Putamen (tissue), 1 donor: ENCODE measurements around the gene NAV1.
"Not testable (repeated sequence)": the region's sequence is repeated elsewhere in the genome, so short reads cannot be mapped to it uniquely, and the experiment has no call there.

Source experiments
- DNase-seq: peaks from one replicate; pipeline ENCODE4 v3.0.0-alpha.2; 2016; ENCODE audit warnings: low spot score

NAV1 gene, protein sequence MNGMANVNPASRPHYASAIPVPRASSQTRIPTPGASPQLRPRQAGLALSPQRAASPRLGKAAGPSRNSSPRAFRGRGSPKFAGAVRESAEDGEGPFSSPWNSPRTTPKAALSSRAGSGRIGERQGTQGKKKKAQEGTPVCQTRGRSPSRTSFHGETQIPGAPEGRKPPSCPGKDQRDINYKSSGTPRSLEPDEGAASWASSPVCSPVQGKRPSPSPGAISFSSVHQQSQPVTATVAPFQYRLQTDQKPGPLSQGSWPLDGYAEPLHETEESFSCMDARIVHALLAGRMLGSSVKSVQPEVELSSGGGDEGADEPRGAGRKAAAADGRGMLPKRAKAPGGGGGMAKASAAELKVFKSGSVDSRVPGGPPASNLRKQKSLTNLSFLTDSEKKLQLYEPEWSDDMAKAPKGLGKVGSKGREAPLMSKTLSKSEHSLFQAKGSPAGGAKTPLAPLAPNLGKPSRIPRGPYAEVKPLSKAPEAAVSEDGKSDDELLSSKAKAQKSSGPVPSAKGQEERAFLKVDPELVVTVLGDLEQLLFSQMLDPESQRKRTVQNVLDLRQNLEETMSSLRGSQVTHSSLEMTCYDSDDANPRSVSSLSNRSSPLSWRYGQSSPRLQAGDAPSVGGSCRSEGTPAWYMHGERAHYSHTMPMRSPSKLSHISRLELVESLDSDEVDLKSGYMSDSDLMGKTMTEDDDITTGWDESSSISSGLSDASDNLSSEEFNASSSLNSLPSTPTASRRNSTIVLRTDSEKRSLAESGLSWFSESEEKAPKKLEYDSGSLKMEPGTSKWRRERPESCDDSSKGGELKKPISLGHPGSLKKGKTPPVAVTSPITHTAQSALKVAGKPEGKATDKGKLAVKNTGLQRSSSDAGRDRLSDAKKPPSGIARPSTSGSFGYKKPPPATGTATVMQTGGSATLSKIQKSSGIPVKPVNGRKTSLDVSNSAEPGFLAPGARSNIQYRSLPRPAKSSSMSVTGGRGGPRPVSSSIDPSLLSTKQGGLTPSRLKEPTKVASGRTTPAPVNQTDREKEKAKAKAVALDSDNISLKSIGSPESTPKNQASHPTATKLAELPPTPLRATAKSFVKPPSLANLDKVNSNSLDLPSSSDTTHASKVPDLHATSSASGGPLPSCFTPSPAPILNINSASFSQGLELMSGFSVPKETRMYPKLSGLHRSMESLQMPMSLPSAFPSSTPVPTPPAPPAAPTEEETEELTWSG (N-terminal part only)

DNA sequence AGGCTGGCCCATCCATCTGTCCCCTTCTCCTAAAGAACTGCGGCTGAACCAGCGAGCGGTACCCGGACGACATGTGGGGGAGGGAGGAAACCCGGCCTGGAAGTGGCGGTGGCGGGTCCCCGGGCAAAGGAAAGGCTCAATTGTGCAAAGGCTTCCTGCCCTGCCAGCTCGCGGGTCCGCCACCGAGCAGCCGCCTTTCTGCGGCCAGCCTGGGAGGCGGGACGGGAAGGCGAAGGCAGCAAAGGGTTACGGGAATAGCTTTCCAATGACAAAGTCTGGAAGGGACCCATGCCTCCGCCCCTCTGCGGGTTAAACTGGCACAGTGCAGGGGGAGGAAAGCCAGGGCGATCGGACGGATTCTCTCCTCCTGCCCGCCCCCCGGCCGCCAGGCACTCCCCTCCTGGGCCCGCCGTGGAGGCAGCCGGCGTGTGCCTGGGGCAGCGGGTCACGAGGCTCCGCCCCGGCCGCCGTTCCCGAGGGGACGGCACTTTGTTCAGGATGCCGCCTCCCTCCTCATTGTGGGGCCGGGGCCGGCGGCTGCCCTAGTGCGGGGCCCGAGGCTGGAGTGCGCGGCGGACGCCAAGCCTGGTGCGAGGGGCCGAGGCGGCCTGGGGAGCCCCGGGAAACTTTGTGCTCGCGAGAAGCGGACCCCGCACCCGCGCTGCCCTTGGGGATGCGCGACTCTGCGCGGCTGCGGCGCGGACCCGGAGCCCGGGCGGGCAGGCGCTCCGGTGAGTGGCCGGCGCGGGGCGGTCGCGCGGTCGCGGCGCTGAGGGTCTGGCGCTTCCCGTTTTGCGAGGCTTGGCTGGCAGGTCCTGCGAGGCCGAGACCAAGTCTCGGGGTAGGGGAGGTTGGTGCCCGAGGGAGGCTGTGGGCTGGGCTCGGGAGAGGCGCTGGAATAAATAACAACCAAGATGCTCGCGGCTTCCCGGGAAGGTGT, at the start of gene NAV1:
Gene NAV1 (plus strand): TSS at position 516 of the 940 bp plus-strand sequence. CDS start 83,758 bp downstream, outside the sequence.
- DNase-seq: peak; percentile 83

DNA sequence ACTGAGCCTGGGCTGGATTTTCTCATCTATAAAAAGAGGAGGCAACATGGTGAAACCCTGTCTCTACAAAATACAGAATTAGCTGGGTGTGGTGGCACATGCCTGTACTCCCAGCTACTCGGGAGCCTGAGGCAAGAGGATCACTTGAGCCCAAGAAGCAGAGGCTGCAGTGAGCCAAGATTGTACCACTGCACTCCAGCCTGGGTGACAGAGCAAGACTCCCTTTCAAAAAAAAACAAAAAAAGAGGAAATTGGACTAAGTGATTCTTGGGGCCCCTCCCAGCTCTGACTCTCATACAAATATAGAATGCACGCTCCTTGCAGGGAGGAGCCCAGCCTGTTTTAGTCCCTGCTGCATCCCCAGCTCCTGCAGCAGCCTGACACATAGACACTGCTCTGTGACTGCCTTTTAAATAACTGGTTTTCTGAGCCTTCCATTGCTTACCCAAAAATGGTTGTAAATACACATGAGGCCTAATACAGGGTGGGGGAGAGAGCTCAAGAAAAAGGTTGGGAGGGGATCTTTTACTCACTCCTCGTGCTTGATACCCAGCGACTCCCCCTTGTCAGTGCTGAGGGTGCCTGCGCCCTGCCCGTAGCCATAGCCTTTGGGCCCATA, 49.2 kb upstream of the NAV1 start:
- no peak for DNase-seq

DNA sequence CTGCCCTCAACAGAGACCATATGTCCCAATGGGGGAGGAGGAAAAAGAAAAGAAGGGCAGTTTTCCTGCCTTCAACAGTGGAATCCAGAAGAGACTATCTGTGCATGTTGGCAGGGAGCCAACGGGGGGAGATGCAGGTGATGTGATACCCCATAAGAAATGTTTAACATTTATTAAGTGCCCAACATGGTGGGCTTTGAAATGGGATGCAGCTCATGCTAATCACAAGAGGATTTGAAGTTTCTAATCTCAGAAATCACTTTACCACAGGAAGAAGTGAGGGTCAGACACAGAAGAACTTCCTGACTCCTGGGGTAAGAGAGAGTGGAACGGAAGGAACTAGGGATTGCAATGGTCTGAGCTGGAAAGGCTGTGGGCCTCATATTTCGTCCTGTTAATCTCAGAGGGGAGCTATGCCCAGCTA, 48.2 kb upstream of the NAV1 start:
- DNase-seq: no peak

DNA sequence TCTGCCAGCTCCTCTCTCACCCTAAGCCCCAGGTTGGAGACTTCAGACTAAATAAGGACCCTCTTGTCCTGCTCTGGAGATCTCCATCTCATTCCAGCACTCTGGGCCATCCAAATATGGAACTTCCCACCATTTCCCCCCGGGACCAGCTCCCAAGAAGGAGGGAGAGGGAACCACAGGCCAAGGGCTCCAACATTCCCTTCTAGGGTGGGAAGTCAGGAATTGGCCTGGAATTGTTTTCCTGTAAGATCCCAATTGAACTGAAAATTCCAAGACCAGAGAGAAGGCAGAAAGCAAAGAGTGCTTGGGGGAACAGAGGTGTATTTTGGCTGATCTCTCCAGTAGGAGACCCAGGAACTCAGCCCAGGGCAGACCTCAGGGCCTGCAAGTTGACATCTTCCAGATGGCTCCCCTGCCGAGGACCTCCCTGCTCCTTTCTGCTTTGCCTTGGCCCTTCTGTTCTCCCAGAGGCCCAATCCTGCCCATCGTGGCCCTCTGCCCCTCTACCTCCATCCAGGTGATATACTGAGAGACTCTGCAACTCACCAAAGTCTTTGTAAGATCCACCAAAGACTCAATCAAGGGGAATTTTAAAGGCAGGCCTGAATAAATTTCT, 46.9 kb upstream of the NAV1 start:
- no peak for DNase-seq

DNA sequence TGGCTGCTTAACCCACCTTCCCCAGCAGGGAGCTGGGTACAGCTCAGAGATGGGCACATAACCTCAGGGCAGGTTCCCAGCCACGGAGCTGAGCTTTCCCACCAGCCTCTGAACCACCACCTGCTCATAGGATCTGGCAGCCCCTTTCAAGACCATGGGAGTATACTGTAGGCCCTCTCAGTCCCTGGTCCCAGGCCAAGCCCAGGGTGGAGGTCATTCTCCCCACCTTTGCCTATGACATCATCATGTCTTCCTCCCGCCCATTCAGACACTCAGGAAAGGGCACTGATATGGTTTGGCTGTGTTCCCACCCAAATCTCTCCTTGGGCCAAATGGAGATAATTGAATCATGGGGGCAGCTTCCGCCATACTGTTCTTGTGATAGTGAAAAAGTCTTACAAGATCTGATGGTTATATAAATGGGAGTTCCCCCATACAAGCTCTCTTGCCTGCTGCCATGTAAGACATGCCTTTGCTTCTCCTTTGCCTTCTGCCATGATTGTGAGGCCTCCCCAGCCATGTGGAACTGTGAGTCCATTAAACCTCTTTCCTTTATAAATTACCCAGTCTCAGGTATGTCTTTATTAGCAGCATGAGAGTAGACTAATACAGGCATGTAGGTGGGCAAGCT, 45.8 kb upstream of the NAV1 start:
- not testable (repeated sequence) for DNase-seq

DNA sequence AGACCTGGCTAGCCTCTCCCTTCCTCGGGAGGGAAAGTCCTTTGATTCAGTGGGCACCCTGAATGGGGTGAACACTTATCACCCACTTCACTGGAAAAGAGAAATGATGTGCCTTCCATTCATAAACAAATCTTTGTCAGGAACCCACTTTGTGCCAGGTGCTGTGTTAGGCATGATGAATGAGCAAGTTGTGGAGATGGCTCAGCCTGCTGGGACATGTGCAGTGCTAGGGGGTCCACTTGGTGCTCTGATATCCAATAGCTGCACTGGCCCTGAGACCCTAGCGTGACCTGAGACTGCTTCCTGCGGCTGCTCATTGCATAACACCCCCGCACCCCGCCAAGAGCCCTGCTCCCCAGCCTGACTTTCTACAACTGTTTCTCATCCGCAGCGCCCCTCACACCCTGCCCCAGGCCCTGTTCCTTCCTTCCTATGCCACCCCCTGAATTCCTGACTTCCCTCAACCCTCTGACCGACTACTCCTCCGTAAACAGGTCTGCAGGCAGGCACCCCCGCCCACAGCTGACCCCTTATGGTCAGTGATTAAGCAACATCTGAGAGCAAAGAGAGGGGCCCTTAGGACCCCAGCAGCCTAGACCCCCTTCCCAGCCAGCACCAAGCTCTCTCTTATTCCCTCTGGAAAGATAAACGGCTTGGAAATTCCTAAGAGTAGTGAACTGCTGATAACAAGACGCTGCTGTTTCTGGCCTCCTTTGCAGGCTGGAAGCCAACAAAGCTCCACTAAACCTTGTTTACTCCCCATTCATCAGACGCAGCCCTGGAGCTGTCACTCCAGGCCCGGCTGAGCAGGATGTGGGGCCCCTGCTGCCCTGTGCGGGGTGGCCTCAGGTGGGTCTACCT, 44.9 kb upstream of the NAV1 start:
- no peak for DNase-seq

DNA sequence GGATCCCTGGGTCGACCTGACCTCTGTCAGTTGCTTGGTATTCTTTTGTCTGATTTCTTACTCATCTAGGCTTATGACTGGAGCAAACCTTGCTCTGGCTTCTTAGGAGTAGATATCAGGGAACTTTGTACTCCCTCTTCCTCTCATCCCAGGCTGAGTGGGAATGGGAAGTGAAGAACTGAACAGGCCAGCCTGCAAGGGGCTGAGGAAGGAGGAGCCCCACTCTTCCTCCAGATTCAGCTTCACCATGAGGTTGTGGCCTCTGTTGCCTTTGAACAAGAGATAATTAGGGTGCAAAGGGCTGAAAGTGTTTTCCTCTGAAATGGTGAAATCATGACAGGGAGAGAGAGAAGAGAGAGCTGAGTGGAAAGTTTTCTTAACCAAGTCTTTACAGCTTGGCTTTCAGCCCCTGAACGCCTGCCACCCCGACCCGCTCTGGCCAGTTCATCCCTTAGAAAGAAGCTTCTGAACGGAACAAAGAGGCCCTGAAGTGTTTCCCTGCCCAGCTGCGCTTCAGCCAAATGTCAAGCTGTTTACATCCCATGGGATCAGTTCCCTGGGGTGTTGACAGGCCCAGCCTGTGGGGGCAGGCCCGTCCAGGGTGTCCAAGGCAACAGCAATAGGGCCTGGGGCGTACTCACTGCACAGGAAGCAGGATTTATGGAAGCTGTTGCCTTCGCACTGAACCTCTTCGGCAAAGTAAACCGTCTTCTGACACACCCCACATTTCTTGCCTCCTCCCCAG, 43.2 kb upstream of the NAV1 start:
- DNase-seq: peak; percentile 95

DNA sequence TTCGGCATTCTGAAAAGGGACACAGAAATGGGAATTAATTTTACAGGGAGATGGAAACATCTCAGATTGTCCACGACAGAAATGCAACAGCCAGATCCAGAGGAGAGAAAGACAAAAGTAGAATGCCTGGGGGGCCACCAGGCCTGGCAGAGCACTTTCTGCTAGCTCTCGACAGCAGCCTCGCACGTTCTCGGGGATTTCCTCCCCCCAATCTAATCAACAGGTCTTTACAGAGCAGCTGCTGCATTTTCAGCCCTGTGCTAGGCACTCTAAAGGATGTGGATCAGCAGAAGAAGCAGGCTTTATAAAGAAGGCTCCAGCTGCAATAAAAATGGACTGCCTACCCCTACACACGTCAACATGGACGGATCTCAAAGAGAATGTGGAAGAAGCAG, 42.6 kb upstream of the NAV1 start:
- no peak for DNase-seq

DNA sequence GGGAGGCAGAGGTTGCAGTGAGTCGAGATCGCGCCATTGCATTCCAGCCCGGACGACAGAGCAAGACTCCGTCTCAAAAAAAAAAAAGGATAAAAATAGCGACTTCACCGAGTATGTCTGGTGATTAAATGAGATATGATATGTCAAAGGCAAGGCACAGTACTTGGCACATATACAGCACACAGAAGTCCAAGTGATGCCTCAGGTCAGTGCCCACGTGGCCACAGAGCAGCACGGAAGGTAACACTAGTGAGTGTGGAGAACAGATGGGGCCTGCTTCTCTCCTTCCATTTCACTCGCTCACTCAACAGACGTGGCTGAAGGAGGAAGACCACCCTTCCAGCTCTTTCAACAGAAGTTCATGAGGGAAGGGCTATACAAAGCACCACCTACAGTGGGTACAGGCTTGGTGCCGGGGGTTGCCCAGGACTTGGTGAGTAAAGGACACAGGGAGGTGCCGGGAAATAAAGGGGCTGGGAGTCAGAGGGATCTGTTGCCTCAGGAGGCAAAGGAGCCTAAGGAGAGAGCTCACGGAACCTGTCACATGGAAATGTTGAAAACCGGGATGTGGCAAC, 40.9 kb upstream of the NAV1 start:
- DNase-seq: no peak

DNA sequence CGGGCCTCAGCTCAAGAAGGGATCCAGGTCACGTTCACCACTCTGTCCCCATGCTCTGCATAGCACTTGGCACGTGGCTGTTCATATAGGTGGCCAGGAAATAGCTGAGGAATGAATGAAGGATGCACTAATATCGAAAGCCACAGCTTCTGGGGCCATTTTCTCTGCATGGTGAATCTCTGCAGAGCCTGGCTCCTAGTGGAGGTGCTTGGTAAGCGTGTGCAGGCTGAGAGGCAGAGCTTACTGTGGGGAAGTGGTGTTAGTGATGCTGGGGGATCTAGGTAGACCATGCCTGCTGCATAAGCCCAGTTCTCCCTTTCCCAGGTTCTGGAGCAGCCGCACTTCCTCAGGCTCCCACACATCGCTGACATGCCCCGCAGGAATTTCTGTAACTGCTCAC, 40.3 kb upstream of the NAV1 start:
- DNase-seq: no peak

DNA sequence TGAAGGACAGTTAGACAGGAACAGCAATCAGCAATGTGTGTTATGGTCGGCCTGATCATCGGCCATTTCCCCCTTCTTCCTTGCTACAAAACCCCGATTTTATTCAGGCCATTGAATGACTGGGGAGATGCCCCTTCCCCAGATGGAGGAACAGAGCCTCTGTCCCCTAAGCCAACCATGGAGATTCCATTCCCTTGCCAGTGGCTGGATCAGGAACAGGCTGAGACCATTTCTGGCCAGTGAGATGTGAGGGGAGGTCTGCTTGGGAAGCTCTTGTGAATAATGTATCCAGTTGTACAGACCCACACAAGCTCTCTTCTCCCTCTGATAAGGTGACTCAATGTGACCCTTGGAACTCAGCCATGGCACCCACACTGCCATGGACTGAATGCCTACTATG, 39.7 kb upstream of the NAV1 start:
- no peak for DNase-seq

DNA sequence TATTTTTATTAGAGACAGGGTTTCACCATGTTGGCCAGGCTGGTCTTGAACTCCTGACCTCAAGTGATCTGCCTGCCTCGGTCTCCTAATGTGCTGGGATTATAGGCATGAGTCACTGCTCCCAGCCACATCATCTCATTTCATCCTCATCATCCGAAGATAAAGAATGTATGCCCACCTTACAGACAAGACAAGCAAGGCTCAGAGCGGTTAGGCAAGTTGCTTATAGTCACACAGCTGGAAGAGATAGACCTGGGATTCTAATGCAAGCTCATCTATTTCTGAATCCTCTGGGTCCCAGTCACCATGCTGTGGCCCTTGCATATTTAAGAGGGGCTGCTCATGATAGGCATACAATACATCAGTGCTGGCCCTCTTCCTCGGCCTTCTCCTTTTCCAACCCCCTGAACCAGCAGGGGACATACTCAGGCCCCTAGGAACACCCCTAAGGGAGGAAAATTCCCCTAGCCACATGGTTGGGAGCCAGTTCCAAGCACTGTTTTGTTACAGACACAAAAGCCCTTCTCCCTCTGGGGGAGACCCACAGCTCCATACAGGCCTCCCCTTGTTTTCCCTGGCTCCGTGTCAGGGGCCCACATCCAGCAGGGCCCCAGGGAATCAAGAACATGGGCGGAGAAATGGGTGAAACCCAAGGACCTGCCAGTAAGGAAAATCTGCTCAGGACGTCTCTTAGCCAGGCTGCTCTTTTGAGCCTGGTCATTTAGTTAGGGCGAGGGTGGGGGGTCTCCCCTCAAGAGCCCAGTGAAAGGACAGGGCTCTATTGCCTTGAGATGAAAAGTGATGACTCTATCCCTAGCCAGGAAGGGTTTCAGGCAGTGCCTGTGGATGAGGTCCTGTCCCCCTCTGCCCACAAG, 38.9 kb upstream of the NAV1 start:
- DNase-seq: peak; percentile 96

DNA sequence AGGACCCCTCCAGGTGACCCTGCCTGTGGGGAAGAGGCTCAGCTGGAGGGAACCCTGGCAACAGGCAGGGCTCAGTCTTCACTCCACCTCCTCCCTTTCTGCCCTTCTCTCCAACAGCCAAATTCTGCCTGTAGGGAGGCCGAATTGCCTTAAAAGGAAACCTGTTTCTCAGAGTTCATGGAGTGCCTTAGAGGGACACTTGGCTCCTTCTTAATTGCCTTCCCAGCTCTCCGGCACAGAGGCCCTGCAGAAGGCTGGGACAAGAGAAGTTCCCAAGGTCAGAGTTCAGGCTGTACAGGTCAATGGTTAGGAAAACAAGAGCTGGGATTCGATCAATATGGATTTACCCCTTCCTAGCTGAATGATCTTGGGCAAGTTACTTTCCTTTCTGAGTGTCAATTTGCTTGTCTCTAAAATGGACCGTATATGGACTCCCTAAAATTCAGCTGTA, 38.2 kb upstream of the NAV1 start:
- peak; percentile 66 for DNase-seq

DNA sequence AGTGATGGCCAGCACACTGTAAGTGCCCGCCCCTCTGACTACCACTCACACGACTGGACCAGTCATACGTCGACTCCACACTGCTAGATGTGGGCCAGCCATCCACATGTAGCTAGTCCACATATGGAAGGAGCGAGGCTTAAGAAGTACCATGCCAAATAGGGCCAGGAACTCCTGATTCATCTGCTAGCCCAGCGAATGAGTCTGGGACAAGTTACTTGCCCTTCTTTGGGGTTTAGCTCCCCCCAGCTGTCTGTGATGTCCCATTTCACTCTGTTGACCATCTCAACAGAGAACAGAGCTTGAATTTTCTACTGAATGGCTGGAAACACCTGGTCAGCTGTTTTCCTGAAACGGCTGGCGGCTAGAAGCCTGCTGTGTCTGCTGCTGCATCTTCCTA, 37.8 kb upstream of the NAV1 start:
- DNase-seq: no peak

DNA sequence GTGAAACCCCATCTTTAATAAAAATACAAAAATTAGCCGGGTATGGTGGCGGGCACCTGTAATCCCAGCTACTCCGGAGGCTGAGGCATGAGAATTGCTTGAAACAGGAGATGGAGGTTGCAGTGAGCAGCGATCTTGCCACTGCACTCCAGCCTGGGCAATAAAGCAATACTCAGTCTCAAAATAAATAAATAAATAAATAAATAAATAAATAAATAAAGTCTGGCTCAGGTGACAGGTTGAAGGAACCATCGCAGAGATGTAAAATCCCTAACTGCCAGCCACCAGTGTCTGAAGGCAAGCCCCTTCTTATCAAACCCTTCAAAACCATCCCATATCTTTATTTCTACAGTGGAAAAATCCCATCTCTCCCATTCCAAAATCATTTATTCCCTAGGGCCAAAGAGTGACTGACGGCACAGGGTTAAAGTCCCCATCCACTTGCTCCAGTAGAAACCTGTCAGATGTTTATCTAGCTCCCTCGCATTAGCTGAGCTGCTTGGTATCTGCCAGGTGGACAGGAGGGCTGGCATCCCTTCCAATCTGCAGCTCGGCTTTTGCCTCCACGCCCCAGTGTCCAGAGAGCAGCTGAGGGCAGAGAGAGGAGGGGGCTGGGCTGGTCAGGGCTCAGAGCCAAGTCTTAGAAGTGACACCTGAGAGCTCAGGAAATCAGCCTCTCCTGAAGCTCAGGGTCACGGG, 37.0 kb upstream of the NAV1 start:
- DNase-seq: no peak

DNA sequence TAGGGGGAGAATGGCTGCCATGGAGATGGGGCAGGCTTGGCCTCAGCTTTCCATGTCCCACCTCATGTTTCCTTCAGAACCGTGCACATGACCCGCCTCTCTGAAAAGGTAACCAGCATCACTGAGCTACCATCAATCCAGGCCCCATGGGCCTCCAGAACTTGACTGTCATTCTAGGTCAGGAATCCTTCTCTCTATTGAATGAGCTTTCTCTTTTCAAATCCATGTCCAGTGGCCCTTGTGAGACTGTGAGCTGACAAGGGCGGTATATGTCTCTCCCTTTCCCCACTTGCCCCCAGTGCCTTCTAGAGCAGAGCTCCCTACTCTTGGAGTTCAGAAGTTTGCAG, 36.4 kb upstream of the NAV1 start:
- no peak for DNase-seq
